ENCODE results near the gene KIF3C. TPM values are rescaled to one million over a fixed set of nuclear protein-coding genes. Genes with fewer than 3 reads are reported as not detected.

The KIF3C gene
- polyA plus RNA-seq, 1 donor from 2014 or later, result 53.6 TPM

DNA sequence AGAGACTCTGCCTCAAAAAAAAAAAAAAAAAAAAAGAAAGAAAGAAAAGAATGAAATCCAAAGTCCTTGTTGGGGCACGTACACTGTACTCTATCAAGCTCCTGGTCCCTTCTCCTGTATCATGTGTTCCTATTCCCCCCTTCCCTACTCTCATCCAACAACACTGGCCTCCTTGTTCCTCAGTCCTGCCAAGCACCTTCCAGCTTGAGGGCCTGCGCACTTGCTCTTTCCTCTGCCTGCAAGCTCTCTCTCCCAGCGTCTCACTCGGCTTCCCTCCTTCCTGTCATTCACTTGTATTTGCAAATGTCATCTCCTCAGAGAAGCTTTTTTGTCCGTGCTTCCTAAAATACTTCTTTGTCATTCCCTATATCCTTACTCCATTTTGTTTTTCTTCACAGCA is 10.8 kb upstream of the KIF3C start:
- Histone ChIP-seq H4K20me1 (ENCODE audit: insufficient read depth) (no peaks in the 10 kb centered on the region), H3K4me3 (ENCODE audit: low read length) (no peak overlapping the region), H3K79me2 (replicated peaks; ENCODE audit: insufficient read depth, low read length) (no peaks in the 10 kb centered on the region), H3K9me3 (ENCODE audit: low read length) (no peaks in the 10 kb centered on the region), H3K9me2 (ENCODE audit: insufficient read depth, low read length) (no peaks in the 10 kb centered on the region), H3K27me3 (ENCODE audit: insufficient read depth, low read depth, low read length) (no peaks in the 10 kb centered on the region), H3F3A (ENCODE audit: insufficient read depth, low read length, poor library complexity, severe bottlenecking) (no peaks in the 10 kb centered on the region), H3K4me2 (ENCODE audit: low read length) (no peak overlapping the region), H3K36me3 (ENCODE audit: insufficient read depth, low read length) (no peaks in the 10 kb centered on the region), H3K9ac (ENCODE audit: low read length) (no peak overlapping the region), H3K27ac (ENCODE audit: low read length) (no peak overlapping the region), H2AFZ (ENCODE audit: low read depth, low read length) (no peak overlapping the region)
- TF ChIP-seq MXI1 (conservative IDR thresholded peaks at IDR 0.05; ENCODE audit: poor library complexity, severe bottlenecking), result no peak
- no peak for TF ChIP-seq EZH2 (IDR thresholded peaks at IDR 0.05; ENCODE audit: borderline replicate concordance, insufficient read depth, low read length, poor library complexity, severe bottlenecking)

DNA sequence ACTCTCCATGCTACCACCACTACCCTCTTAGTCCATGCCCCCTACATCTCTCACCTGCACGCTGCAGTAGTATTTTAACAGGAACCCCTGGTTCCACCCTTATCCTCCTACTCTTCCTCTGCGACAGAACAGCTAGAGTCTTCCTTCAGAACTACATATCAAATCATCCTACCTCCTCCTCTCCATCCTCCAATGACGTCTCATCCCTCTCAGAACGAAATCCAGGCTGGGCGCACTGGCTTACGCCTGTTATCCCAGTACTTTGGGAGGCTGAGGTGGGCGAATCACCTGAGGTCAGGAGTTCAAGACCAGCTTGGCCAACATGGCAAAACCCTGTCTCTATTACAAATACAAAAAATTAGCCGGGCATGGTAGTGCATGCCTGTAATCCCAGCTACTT is 10.3 kb upstream of the KIF3C start:
- TF ChIP-seq, protein P1, sequence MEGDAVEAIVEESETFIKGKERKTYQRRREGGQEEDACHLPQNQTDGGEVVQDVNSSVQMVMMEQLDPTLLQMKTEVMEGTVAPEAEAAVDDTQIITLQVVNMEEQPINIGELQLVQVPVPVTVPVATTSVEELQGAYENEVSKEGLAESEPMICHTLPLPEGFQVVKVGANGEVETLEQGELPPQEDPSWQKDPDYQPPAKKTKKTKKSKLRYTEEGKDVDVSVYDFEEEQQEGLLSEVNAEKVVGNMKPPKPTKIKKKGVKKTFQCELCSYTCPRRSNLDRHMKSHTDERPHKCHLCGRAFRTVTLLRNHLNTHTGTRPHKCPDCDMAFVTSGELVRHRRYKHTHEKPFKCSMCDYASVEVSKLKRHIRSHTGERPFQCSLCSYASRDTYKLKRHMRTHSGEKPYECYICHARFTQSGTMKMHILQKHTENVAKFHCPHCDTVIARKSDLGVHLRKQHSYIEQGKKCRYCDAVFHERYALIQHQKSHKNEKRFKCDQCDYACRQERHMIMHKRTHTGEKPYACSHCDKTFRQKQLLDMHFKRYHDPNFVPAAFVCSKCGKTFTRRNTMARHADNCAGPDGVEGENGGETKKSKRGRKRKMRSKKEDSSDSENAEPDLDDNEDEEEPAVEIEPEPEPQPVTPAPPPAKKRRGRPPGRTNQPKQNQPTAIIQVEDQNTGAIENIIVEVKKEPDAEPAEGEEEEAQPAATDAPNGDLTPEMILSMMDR (IDR thresholded peaks at IDR 0.05; ENCODE audit: poor library complexity, severe bottlenecking), result no peak
- TF ChIP-seq RAD21 (conservative IDR thresholded peaks at IDR 0.05) (no peak), SMC3 (conservative IDR thresholded peaks at IDR 0.05; ENCODE audit: poor library complexity) (no peak), MXI1 (conservative IDR thresholded peaks at IDR 0.05; ENCODE audit: poor library complexity, severe bottlenecking) (no peak), EP300 (conservative IDR thresholded peaks at IDR 0.05; ENCODE audit: poor library complexity, severe bottlenecking) (no peak), EZH2 (IDR thresholded peaks at IDR 0.05; ENCODE audit: borderline replicate concordance, insufficient read depth, low read length, poor library complexity, severe bottlenecking) (no peak), POLR2AphosphoS5 (IDR thresholded peaks at IDR 0.05) (no peak), TAF1 (IDR thresholded peaks at IDR 0.05; ENCODE audit: low read depth) (no peak)
- TF ChIP-seq, protein P2, sequence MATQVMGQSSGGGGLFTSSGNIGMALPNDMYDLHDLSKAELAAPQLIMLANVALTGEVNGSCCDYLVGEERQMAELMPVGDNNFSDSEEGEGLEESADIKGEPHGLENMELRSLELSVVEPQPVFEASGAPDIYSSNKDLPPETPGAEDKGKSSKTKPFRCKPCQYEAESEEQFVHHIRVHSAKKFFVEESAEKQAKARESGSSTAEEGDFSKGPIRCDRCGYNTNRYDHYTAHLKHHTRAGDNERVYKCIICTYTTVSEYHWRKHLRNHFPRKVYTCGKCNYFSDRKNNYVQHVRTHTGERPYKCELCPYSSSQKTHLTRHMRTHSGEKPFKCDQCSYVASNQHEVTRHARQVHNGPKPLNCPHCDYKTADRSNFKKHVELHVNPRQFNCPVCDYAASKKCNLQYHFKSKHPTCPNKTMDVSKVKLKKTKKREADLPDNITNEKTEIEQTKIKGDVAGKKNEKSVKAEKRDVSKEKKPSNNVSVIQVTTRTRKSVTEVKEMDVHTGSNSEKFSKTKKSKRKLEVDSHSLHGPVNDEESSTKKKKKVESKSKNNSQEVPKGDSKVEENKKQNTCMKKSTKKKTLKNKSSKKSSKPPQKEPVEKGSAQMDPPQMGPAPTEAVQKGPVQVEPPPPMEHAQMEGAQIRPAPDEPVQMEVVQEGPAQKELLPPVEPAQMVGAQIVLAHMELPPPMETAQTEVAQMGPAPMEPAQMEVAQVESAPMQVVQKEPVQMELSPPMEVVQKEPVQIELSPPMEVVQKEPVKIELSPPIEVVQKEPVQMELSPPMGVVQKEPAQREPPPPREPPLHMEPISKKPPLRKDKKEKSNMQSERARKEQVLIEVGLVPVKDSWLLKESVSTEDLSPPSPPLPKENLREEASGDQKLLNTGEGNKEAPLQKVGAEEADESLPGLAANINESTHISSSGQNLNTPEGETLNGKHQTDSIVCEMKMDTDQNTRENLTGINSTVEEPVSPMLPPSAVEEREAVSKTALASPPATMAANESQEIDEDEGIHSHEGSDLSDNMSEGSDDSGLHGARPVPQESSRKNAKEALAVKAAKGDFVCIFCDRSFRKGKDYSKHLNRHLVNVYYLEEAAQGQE (IDR thresholded peaks at IDR 0.05; ENCODE audit: borderline replicate concordance), result no peak
- Histone ChIP-seq H3K4me2 (ENCODE audit: low read length) (no peak overlapping the region), H4K20me1 (ENCODE audit: insufficient read depth) (no peaks in the 10 kb centered on the region), H3K27ac (ENCODE audit: low read length) (no peak overlapping the region), H3K4me3 (ENCODE audit: low read length) (no peak overlapping the region), H2AFZ (ENCODE audit: low read depth, low read length) (no peak overlapping the region), H3K9ac (ENCODE audit: low read length) (no peak overlapping the region), H3K79me2 (replicated peaks; ENCODE audit: insufficient read depth, low read length) (no peaks in the 10 kb centered on the region), H3K27me3 (ENCODE audit: insufficient read depth, low read depth, low read length) (no peaks in the 10 kb centered on the region), H3K9me3 (ENCODE audit: low read length) (no peaks in the 10 kb centered on the region), H3K36me3 (ENCODE audit: insufficient read depth, low read length) (no peaks in the 10 kb centered on the region), H3K9me2 (ENCODE audit: insufficient read depth, low read length) (no peaks in the 10 kb centered on the region), H3F3A (ENCODE audit: insufficient read depth, low read length, poor library complexity, severe bottlenecking) (no peaks in the 10 kb centered on the region)

DNA sequence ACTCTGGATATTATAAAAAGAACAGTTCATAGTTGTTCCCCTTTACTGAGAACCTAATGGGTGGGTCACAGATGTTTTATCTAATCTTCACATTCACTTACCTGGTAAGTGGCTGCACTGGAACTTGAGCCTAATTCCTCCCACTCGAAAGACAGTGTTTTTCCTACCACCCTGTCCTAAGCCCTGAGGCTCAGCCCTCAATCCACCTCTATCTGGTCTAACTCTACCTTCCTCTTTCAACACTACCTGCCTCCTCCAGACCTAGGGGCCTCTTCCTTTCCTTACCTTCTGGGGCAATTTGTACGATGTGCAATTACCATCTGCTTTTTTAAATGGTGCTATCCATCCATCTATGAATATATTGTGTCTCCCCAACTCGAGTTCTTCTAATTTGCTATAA is 9.7 kb upstream of the KIF3C start:
- H3K9me2 ChIP-seq (ENCODE audit: insufficient read depth, low read length), result no peaks in the 10 kb centered on the region
- H3K27ac ChIP-seq (ENCODE audit: low read length), result no peak overlapping the region
- H2AFZ ChIP-seq (ENCODE audit: low read depth, low read length), result no peak overlapping the region
- H3K4me2 ChIP-seq (ENCODE audit: low read length), result no peak overlapping the region
- no peaks in the 10 kb centered on the region for H3F3A ChIP-seq (ENCODE audit: insufficient read depth, low read length, poor library complexity, severe bottlenecking)
- H3K36me3 ChIP-seq (ENCODE audit: insufficient read depth, low read length), result no peaks in the 10 kb centered on the region
- no peaks in the 10 kb centered on the region for H4K20me1 ChIP-seq (ENCODE audit: insufficient read depth)
- no peak for TF ChIP-seq EZH2 (IDR thresholded peaks at IDR 0.05; ENCODE audit: borderline replicate concordance, insufficient read depth, low read length, poor library complexity, severe bottlenecking)
- TF ChIP-seq POLR2AphosphoS5 (IDR thresholded peaks at IDR 0.05), result no peak
- TF ChIP-seq TAF1 (IDR thresholded peaks at IDR 0.05; ENCODE audit: low read depth), result no peak
- no peak for TF ChIP-seq EP300 (conservative IDR thresholded peaks at IDR 0.05; ENCODE audit: poor library complexity, severe bottlenecking)
- TF ChIP-seq, protein P1 (IDR thresholded peaks at IDR 0.05; ENCODE audit: poor library complexity, severe bottlenecking), result no peak
- TF ChIP-seq MXI1 (conservative IDR thresholded peaks at IDR 0.05; ENCODE audit: poor library complexity, severe bottlenecking), result no peak
- no peak for TF ChIP-seq RAD21 (conservative IDR thresholded peaks at IDR 0.05)
- TF ChIP-seq, protein P2 (IDR thresholded peaks at IDR 0.05; ENCODE audit: borderline replicate concordance), result no peak
- no peak for TF ChIP-seq SMC3 (conservative IDR thresholded peaks at IDR 0.05; ENCODE audit: poor library complexity)
- no peaks in the 10 kb centered on the region for H3K27me3 ChIP-seq (ENCODE audit: insufficient read depth, low read depth, low read length)
- H3K4me3 ChIP-seq (ENCODE audit: low read length), result no peak overlapping the region
- H3K9me3 ChIP-seq (ENCODE audit: low read length), result no peaks in the 10 kb centered on the region
- no peaks in the 10 kb centered on the region for H3K79me2 ChIP-seq (replicated peaks; ENCODE audit: insufficient read depth, low read length)
- H3K9ac ChIP-seq (ENCODE audit: low read length), result no peak overlapping the region

Data from neural cell (in vitro differentiated cells).